Gastrocnemius medialis (tissue), 4 donors: ENCODE data around the gene KRTAP3-1.

Source experiments
- POLR2A ChIP-seq, 2 donors: fragments of 450-650 bp; IDR thresholded peaks; one replicate each; pipeline ENCODE4 v1.6.1; 2017; ENCODE audit warnings: antibody characterized with exemption in 2 of 2, mild to moderate bottlenecking in 2 of 2, moderate library complexity in 2 of 2
- TF ChIP-seq, protein P1 (sequence below), 5 experiments: fragments of 450-650 bp in 3 of 5; fragments of 200-600 bp in 2 of 5; sonication (generic) in 2 of 5; IDR thresholded peaks in 4 of 5; conservative IDR thresholded peaks in 1 of 5; 1 replicate in 4 of 5; 2 replicates in 1 of 5; pipeline ENCODE4 v1.5.1; 2016 to 2019; ENCODE audit warnings: antibody characterized with exemption in 5 of 5, mild to moderate bottlenecking in 3 of 5, moderate library complexity in 3 of 5

DNA sequence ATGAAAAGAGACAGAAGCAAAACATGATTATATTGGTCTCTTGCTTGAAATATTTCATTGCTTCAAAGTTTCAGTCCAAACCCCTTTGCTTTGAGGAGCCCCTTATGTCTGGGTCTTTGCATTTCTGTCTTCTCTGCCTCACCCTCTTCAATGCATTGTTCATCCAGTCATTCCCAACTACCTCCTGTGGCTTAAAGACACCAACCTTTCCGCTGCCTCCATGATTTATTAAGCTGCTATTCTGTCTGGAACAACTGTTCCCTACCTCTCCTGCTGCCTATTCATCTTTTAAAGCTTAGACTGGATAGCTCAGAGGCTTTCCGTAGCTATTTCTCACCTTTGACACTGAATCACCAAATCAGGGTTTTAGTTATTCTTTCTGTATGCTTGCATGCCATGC lies 11.6 kb downstream of the KRTAP3-1 start:
- TF ChIP-seq POLR2A (IDR thresholded peaks at IDR 0.05): no peak
- TF ChIP-seq, protein P1, sequence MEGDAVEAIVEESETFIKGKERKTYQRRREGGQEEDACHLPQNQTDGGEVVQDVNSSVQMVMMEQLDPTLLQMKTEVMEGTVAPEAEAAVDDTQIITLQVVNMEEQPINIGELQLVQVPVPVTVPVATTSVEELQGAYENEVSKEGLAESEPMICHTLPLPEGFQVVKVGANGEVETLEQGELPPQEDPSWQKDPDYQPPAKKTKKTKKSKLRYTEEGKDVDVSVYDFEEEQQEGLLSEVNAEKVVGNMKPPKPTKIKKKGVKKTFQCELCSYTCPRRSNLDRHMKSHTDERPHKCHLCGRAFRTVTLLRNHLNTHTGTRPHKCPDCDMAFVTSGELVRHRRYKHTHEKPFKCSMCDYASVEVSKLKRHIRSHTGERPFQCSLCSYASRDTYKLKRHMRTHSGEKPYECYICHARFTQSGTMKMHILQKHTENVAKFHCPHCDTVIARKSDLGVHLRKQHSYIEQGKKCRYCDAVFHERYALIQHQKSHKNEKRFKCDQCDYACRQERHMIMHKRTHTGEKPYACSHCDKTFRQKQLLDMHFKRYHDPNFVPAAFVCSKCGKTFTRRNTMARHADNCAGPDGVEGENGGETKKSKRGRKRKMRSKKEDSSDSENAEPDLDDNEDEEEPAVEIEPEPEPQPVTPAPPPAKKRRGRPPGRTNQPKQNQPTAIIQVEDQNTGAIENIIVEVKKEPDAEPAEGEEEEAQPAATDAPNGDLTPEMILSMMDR (IDR thresholded peaks at IDR 0.05 in 4 of 5, conservative IDR thresholded peaks at IDR 0.05 in 1 of 5): no peak
